GM12878 (cell line): ENCODE results near the gene MB21D2. TPM values are rescaled to one million over a fixed set of nuclear protein-coding genes. Genes with fewer than 3 reads are reported as not detected.

ENCODE experiments used
- ATAC-seq: fragments of 200-7000 bp; cut with Tn5 transposase; 3 replicates; pipeline ENCODE4 v1.9.1; 2020; ENCODE audit warnings: mild to moderate bottlenecking, moderate library complexity
- BruUV-seq: library from RNA; stranded (reverse); fragments of 400-500 nt; replicated peaks from 2 replicates; lab custom pipeline; 2021; lab: Mats Ljungman, UMichigan
- CTCF ChIA-PET: fragments of 300-600 bp; sonication (Branson Sonifier 250); formaldehyde crosslinking; extraction: SDS; loops from one replicate; lab custom pipeline; 2021; ENCODE audit warnings: inconsistent platforms; lab: Yijun Ruan, JAX
- POLR2A ChIA-PET: fragments of 350-600 bp; formaldehyde crosslinking; extraction: SDS; loops from one replicate; lab custom pipeline; 2021; ENCODE audit warnings: inconsistent platforms; lab: Charles Lee
- RAD21 ChIA-PET: fragments of 300-600 bp; sonication (Branson Sonifier 250); formaldehyde crosslinking; loops from one replicate; lab custom pipeline; 2023; ENCODE audit warnings: antibody characterized with exemption; ENCODE audit not compliant: unreplicated experiment; lab: Charles Lee
- SMC1A ChIA-PET: fragments of 300-600 bp; sonication (Branson Sonifier 250); formaldehyde crosslinking; loops from one replicate; lab custom pipeline; 2023; ENCODE audit not compliant: unreplicated experiment, uncharacterized antibody; lab: Charles Lee
- DNase-seq: peaks from one replicate; pipeline ENCODE4 v3.0.0-alpha.2; 2011; ENCODE audit warnings: low read depth, low spot score
- FAIRE-seq: peaks from 3 replicates; lab custom pipeline; 2011; peaks lifted over from hg19 to GRCh38; lab: Jason Lieb, UNC
- H2AFZ ChIP-seq: 2 replicates; pipeline ENCODE4 v1.6.0; 2011; ENCODE audit warnings: low read depth, low read length, control low read depth; ENCODE audit not compliant: control insufficient read depth
- H3K27ac ChIP-seq: 2 replicates; pipeline ENCODE4 v1.5.1; 2011; ENCODE audit warnings: control low read depth; ENCODE audit not compliant: control insufficient read depth, insufficient read depth
- H3K27me3 ChIP-seq, 2 experiments: replicated peaks in 1 of 2; 2 replicates each; pipeline versions ENCODE4 v1.6.0 to v1.6.1; 2011; ENCODE audit warnings: low read length in 1 of 2; ENCODE audit not compliant: control insufficient read depth in 2 of 2, insufficient read depth in 2 of 2
- H3K36me3 ChIP-seq, 2 experiments: 2 replicates each; pipeline ENCODE4 v1.5.1; 2011; ENCODE audit warnings: low read length in 1 of 2; ENCODE audit not compliant: control insufficient read depth in 2 of 2, insufficient read depth in 2 of 2
- H3K4me1 ChIP-seq: 2 replicates; pipeline ENCODE4 v1.6.1; 2011; ENCODE audit warnings: mild to moderate bottlenecking, low read length, moderate library complexity, mixed read lengths; ENCODE audit not compliant: control insufficient read depth, insufficient read depth
- H3K4me2 ChIP-seq: 2 replicates; pipeline ENCODE4 v1.6.0; 2011; ENCODE audit warnings: control low read depth; ENCODE audit not compliant: control insufficient read depth, insufficient read depth
- H3K4me3 ChIP-seq: fragments of 200-600 bp; sonication (generic); 2 replicates; pipeline ENCODE4 v1.5.1; 2016
- H3K79me2 ChIP-seq: 2 replicates; pipeline ENCODE4 v1.6.0; 2011; ENCODE audit warnings: low read length; ENCODE audit not compliant: control insufficient read depth, insufficient read depth
- H3K9ac ChIP-seq: 2 replicates; pipeline ENCODE4 v1.8.0; 2011; ENCODE audit warnings: low read length, control low read depth, mixed read lengths; ENCODE audit not compliant: control insufficient read depth, insufficient read depth
- H3K9me3 ChIP-seq: replicated peaks from 3 replicates; pipeline ENCODE4 v1.5.1; 2011; ENCODE audit warnings: mild to moderate bottlenecking, low read length; ENCODE audit not compliant: control insufficient read depth, insufficient read depth
- H4K20me1 ChIP-seq: 2 replicates; pipeline ENCODE4 v1.6.0; 2011; ENCODE audit not compliant: control insufficient read depth, insufficient read depth
- BACH1 ChIP-seq: fragments of 450-650 bp; IDR thresholded peaks from 2 replicates; pipeline ENCODE4 v1.6.1; 2017; ENCODE audit warnings: mild to moderate bottlenecking, borderline replicate concordance
- BHLHE40 ChIP-seq, 2 experiments: fragments of 450-650 bp in 1 of 2; IDR thresholded peaks; 2 replicates each; pipeline ENCODE4 v1.6.1; 2011 to 2017; ENCODE audit warnings: low read depth in 2 of 2, borderline replicate concordance in 1 of 2, improper control_type of control experiment in 1 of 2, low read length in 1 of 2, mild to moderate bottlenecking in 1 of 2
- CBX5 ChIP-seq: sonication (generic); IDR thresholded peaks from 2 replicates; pipeline ENCODE4 v1.6.1; 2016; ENCODE audit warnings: low read depth, moderate library complexity, mild to moderate bottlenecking, inconsistent platforms
- CEBPB ChIP-seq, 2 experiments: fragments of 150-350 bp in 1 of 2; IDR thresholded peaks; 2 replicates each; pipeline ENCODE4 v1.6.1; 2012 to 2014; ENCODE audit warnings: low read depth in 2 of 2, low read length in 2 of 2, borderline replicate concordance in 1 of 2, inconsistent platforms in 1 of 2
- EED ChIP-seq: sonication (generic); IDR thresholded peaks from 2 replicates; pipeline ENCODE4 v1.6.1; 2016; ENCODE audit warnings: antibody characterized with exemption, low read depth
- FOXM1 ChIP-seq: IDR thresholded peaks from 2 replicates; pipeline ENCODE4 v1.6.1; 2012; ENCODE audit warnings: low read depth, mild to moderate bottlenecking, inconsistent platforms, low read length, moderate library complexity
- IKZF1 ChIP-seq: fragments of 450-650 bp; conservative IDR thresholded peaks from 2 replicates; pipeline ENCODE4 v1.6.1; 2017; ENCODE audit warnings: antibody characterized with exemption, mild to moderate bottlenecking
- IKZF2 ChIP-seq, 2 experiments: fragments of 450-650 bp; IDR thresholded peaks; 2 replicates each; pipeline ENCODE4 v1.6.1; 2017; ENCODE audit warnings: mild to moderate bottlenecking in 2 of 2, moderate library complexity in 2 of 2
- LARP7 ChIP-seq: fragments of 450-650 bp; IDR thresholded peaks from 2 replicates; pipeline ENCODE4 v1.6.1; 2017; ENCODE audit warnings: mild to moderate bottlenecking
- MEF2A ChIP-seq: IDR thresholded peaks from 2 replicates; pipeline ENCODE4 v1.6.1; 2011; ENCODE audit warnings: low read depth, mild to moderate bottlenecking, low read length, moderate library complexity; ENCODE audit not compliant: insufficient read depth
- NRF1 ChIP-seq: conservative IDR thresholded peaks from 2 replicates; pipeline ENCODE4 v1.6.1; 2011; ENCODE audit warnings: mild to moderate bottlenecking, low read depth, low read length, improper control_type of control experiment
- PAX5 ChIP-seq: IDR thresholded peaks from 2 replicates; pipeline ENCODE4 v1.6.1; 2011; ENCODE audit warnings: low read depth, low read length, borderline replicate concordance
- PML ChIP-seq: IDR thresholded peaks from 2 replicates; pipeline ENCODE4 v1.6.1; 2012; ENCODE audit warnings: low read length, inconsistent platforms
- POLR2A ChIP-seq: IDR thresholded peaks from 2 replicates; pipeline ENCODE4 v1.6.1; 2011; ENCODE audit warnings: low read depth, mild to moderate bottlenecking, low read length
- POLR2AphosphoS5 ChIP-seq: IDR thresholded peaks from 2 replicates; pipeline ENCODE4 v1.6.1; 2011; ENCODE audit warnings: mild to moderate bottlenecking, low read length, inconsistent platforms
- TAF1 ChIP-seq: IDR thresholded peaks from 2 replicates; pipeline ENCODE4 v1.6.1; 2011; ENCODE audit warnings: mild to moderate bottlenecking, low read depth, low read length, borderline replicate concordance
- YY1 ChIP-seq: IDR thresholded peaks from 2 replicates; pipeline ENCODE4 v1.6.1; 2011; ENCODE audit warnings: low read depth, mild to moderate bottlenecking, low read length
- ZNF24 ChIP-seq: fragments of 450-650 bp; IDR thresholded peaks from 2 replicates; pipeline ENCODE4 v1.6.1; 2017; ENCODE audit warnings: antibody characterized with exemption, mild to moderate bottlenecking
- WGBS: methylation state at CpG from one replicate; pipeline ENCODE4 v1.1.6; 2016; ENCODE audit warnings: low lambda C conversion rate; ENCODE audit not compliant: insufficient replicate concordance, insufficient coverage; ENCODE audit errors: missing lambda C conversion rate; 5-methylcytosine and 5-hydroxymethylcytosine counted together
- in situ Hi-C: fragments of 300-500 bp; cut with MboI; formaldehyde crosslinking; loops from 9 replicates; pipeline ENCODE4 v1.14.3; 2018; ENCODE audit warnings: mixed read lengths
- intact Hi-C: fragments of 100-400 bp; cut with micrococcal nuclease; formaldehyde crosslinking; loops from one replicate; pipeline ENCODE4 v1.14.2; 2022; ENCODE audit not compliant: unreplicated experiment
- polyA plus RNA-seq, 11 experiments: library from polyadenylated mRNA; depleted of rRNA in 4 of 11; unstranded in 6 of 11; stranded (reverse) in 5 of 11; fragments of >200 nt; fragmentation: Nextera tagmentation in 4 of 11; fragmentation: Illumina TruSeq in 1 of 11; extraction: Ambion mirVana in 4 of 11; extraction: Trizol in 1 of 11; gene quantifications; 1 replicate in 1 of 11; 2 replicates in 10 of 11; pipeline versions ENCODE4 v1.2.1 to v1.2.3, GENCODE V29; 2011 to 2016; ENCODE audit warnings: inconsistent platforms in 2 of 11, missing spikeins in 2 of 11, low read depth in 1 of 11
- total RNA-seq, 4 experiments: library from RNA; depleted of rRNA in 3 of 4; stranded (reverse); fragments of >200 nt in 3 of 4; fragmentation: Illumina TruSeq in 1 of 4; extraction: Trizol in 1 of 4; gene quantifications; 2 replicates each; pipeline versions ENCODE4 v1.2.1 to v1.2.3, GENCODE V29; 2013 to 2021
- TF ChIP-seq, protein P1 (sequence below): fragments of 450-650 bp; conservative IDR thresholded peaks from 2 replicates; pipeline ENCODE4 v1.6.1; 2017; ENCODE audit warnings: mild to moderate bottlenecking, moderate library complexity
- TF ChIP-seq, protein P2 (sequence below), 3 experiments: IDR thresholded peaks in 2 of 3; conservative IDR thresholded peaks in 1 of 3; 2 replicates each; pipeline ENCODE4 v1.5.1; 2011; ENCODE audit warnings: low read depth in 3 of 3, low read length in 3 of 3, mild to moderate bottlenecking in 3 of 3, control low read depth in 2 of 3, moderate library complexity in 2 of 3, inconsistent platforms in 1 of 3, mixed read lengths in 1 of 3; ENCODE audit not compliant: control insufficient read depth in 2 of 3, insufficient read depth in 1 of 3; ENCODE audit errors: extremely low read depth in 1 of 3

MB21D2 gene
- total and polyA plus RNA-seq, 10 of the 15 experiments (the other 5 are each of a cell fraction or from before 2014, with no cell fraction given), result 7.9 to 21.2 (median 15.3) TPM

DNA sequence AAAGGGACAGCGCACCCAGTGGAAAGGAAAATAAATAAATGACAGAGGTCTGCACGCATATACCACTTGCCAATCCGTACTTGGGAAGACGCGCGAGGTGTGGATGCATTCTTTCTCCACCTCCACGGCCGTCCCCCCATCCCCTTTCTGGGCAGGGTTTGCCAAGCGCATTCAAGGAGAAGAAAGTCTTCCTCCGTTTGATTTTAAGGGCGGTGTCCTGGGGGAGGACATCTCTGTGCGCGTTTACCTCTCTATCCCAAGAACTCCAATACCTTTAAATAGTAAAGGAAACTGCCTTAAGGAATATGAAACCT, 576 bp upstream of the MB21D2 start (continued):
- TF ChIP-seq, protein P1, sequence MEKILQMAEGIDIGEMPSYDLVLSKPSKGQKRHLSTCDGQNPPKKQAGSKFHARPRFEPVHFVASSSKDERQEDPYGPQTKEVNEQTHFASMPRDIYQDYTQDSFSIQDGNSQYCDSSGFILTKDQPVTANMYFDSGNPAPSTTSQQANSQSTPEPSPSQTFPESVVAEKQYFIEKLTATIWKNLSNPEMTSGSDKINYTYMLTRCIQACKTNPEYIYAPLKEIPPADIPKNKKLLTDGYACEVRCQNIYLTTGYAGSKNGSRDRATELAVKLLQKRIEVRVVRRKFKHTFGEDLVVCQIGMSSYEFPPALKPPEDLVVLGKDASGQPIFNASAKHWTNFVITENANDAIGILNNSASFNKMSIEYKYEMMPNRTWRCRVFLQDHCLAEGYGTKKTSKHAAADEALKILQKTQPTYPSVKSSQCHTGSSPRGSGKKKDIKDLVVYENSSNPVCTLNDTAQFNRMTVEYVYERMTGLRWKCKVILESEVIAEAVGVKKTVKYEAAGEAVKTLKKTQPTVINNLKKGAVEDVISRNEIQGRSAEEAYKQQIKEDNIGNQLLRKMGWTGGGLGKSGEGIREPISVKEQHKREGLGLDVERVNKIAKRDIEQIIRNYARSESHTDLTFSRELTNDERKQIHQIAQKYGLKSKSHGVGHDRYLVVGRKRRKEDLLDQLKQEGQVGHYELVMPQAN, result 0 out of 2 replicates have a peak, but pooled peaks have one; percentile 0

DNA sequence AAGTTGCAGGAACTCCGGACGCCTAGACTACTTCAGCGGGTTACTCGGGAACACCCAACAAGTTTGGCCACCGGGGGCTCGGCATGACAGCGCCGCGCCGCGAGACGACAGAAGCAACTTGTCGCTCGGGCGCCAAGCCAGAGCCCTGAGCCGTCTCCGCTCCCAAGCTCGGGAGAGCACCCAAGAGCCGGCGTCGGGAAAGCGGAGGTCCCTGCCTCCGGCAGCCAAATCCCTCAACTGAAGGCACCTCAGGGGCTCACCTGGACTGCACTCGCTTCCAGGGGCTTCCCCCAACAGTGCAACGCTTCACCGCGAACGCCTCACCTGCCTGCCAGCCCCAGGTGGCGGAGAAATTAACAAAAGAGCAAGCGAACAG, 640 bp downstream of the MB21D2 start:
- ChIA-PET SMC1A (interaction anchor here (1.0 to 13.5 kb wide), 14 partner anchors 9 to 125 kb away, joined by 3 to 472 read pairs (median 7); no protein-coding TSS in a partner anchor), CTCF (interaction anchor here (1.1 to 13.3 kb wide), 9 partner anchors 23 to 124 kb away, joined by 3 to 440 read pairs (median 7); no protein-coding TSS in a partner anchor), POLR2A (interaction anchor here (0.6 to 7.8 kb wide), 8 partner anchors 16 to 100 kb away, joined by 3 to 58 read pairs (median 7); no protein-coding TSS in a partner anchor), RAD21 (interaction anchor here (0.9 to 9.8 kb wide), 18 partner anchors 9 to 126 kb away, joined by 3 to 425 read pairs (median 7); no protein-coding TSS in a partner anchor)
- in situ Hi-C loops, result no loop called here
- Histone ChIP-seq H3K9ac (peak overlapping the region; percentile 68), H3K4me2 (peak overlapping the region; percentile 75), H3K9me3 (no peaks in the 10 kb centered on the region), H3K36me3 (no peaks in the 10 kb centered on the region), H4K20me1 (no peaks in the 10 kb centered on the region), H3K27me3 (no peaks in the 10 kb centered on the region), H2AFZ (peak overlapping the region; percentile 46), H3K27ac (peak overlapping the region; percentile 73), H3K4me3 (peak overlapping the region; percentile 85), H3K4me1 (no peaks in the 10 kb centered on the region), H3K79me2 (peaks cover 52% of the 10 kb centered on the region)
- WGBS, result 1% methylated on average over 29 of the region's 30 CpGs
- FAIRE-seq (no peak), DNase-seq (no peak), ATAC-seq (peak; percentile 47)
- intact Hi-C loops, result loop anchor here (2.0 to 5.0 kb wide), 3 partner anchors 18 to 85 kb away; no protein-coding TSS in a partner anchor
- no TSS peak for BruUV-seq
- no peak for TF ChIP-seq MEF2A
- TF ChIP-seq IKZF2 (IDR thresholded peaks at IDR 0.05), result 0 out of 4 replicates have a peak, but pooled peaks of 1 of the 2 experiments have one; percentile 50
- 0 out of 2 replicates have a peak, but pooled peaks have one; percentile 13 for TF ChIP-seq PML
- TF ChIP-seq EED, result peak; percentile 48; the same call in 1 of the 2 replicates
- TF ChIP-seq, protein P2, sequence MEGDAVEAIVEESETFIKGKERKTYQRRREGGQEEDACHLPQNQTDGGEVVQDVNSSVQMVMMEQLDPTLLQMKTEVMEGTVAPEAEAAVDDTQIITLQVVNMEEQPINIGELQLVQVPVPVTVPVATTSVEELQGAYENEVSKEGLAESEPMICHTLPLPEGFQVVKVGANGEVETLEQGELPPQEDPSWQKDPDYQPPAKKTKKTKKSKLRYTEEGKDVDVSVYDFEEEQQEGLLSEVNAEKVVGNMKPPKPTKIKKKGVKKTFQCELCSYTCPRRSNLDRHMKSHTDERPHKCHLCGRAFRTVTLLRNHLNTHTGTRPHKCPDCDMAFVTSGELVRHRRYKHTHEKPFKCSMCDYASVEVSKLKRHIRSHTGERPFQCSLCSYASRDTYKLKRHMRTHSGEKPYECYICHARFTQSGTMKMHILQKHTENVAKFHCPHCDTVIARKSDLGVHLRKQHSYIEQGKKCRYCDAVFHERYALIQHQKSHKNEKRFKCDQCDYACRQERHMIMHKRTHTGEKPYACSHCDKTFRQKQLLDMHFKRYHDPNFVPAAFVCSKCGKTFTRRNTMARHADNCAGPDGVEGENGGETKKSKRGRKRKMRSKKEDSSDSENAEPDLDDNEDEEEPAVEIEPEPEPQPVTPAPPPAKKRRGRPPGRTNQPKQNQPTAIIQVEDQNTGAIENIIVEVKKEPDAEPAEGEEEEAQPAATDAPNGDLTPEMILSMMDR (IDR thresholded peaks at IDR 0.05 in 2 of 3, conservative IDR thresholded peaks at IDR 0.05 in 1 of 3; ENCODE audit: control insufficient read depth in 2 of 3, extremely low read depth in 1 of 3, insufficient read depth in 1 of 3, low read depth in 3 of 3, low read length in 3 of 3), result peak in 2 of 3 experiments; percentile 5 to 8; a peak in 2 of 6 replicates
- 0 out of 2 replicates have a peak, but pooled peaks have one; percentile 49 for TF ChIP-seq CBX5
- no peak for TF ChIP-seq NRF1
- TF ChIP-seq PAX5, result peak; percentile 7; the same call in 1 of the 2 replicates
- peak; percentile 59 for TF ChIP-seq POLR2A
- TF ChIP-seq BHLHE40 (IDR thresholded peaks at IDR 0.05; ENCODE audit: borderline replicate concordance in 1 of 2, low read depth in 2 of 2, low read length in 1 of 2), result peak; percentile 5 to 13; a peak in 1 of 4 replicates
- TF ChIP-seq POLR2AphosphoS5, result peak; percentile 74
- TF ChIP-seq LARP7, result no peak
- TF ChIP-seq YY1, result peak; percentile 3; the same call in 1 of the 2 replicates
- no peak for TF ChIP-seq ZNF24
- no peak for TF ChIP-seq FOXM1
- no peak for TF ChIP-seq CEBPB (IDR thresholded peaks at IDR 0.05; ENCODE audit: borderline replicate concordance in 1 of 2, low read depth in 2 of 2, low read length in 2 of 2)
- peak; percentile 68; the same call in 1 of the 2 replicates for TF ChIP-seq IKZF1
- no peak for TF ChIP-seq BACH1
- TF ChIP-seq TAF1, result 0 out of 2 replicates have a peak, but pooled peaks have one; percentile 22
